K562 (cell line): ENCODE data around the gene CNPY2. TPM values are rescaled to one million over a fixed set of nuclear protein-coding genes. Genes with fewer than 3 reads are reported as not detected.

ENCODE experiments used
- CBX1 ChIP-seq: sonication (generic); IDR thresholded peaks from 2 replicates; pipeline ENCODE4 v1.6.1; 2016; ENCODE audit warnings: antibody characterized with exemption, low read depth, mild to moderate bottlenecking
- E2F3 ChIP-seq: fragments of 250-450 bp; sonication (Bioruptor Pico); IDR thresholded peaks from 2 replicates; pipeline ENCODE4 v1.4.0; 2020; ENCODE audit warnings: mild to moderate bottlenecking
- NFXL1 ChIP-seq: fragments of 450-650 bp; formaldehyde crosslinking; IDR thresholded peaks from 2 replicates; pipeline ENCODE4 v1.4.0; 2021; ENCODE audit warnings: mild to moderate bottlenecking
- POLR2G ChIP-seq: fragments of 200-400 bp; formaldehyde crosslinking; IDR thresholded peaks from 2 replicates; pipeline ENCODE4 v1.6.1; 2017; ENCODE audit warnings: low read depth, mild to moderate bottlenecking, antibody characterized with exemption, low read length, moderate library complexity
- RBM25 ChIP-seq: fragments of 200-400 bp; formaldehyde crosslinking; IDR thresholded peaks from 2 replicates; pipeline ENCODE4 v1.6.1; 2018; ENCODE audit warnings: low read length, low read depth, moderate library complexity; ENCODE audit not compliant: severe bottlenecking
- RBM34 ChIP-seq: fragments of 200-400 bp; formaldehyde crosslinking; IDR thresholded peaks from 2 replicates; pipeline ENCODE4 v1.6.1; 2018; ENCODE audit warnings: low read length, borderline replicate concordance; ENCODE audit not compliant: insufficient read depth
- SMARCA4 ChIP-seq: fragments of 450-650 bp; IDR thresholded peaks from 2 replicates; pipeline ENCODE4 v1.6.1; 2016
- STAT6 ChIP-seq: sonication (generic); formaldehyde crosslinking; IDR thresholded peaks from 2 replicates; pipeline ENCODE4 v1.8.1; 2023; ENCODE audit warnings: mild to moderate bottlenecking, missing genetic modification reagents
- ZFP1 ChIP-seq: fragments of 450-650 bp; formaldehyde crosslinking; IDR thresholded peaks from 2 replicates; pipeline ENCODE4 v1.4.0; 2020; ENCODE audit warnings: mild to moderate bottlenecking, mixed read lengths
- polyA plus RNA-seq, 8 experiments: library from polyadenylated mRNA; depleted of rRNA in 4 of 8; stranded (reverse) in 5 of 8; unstranded in 3 of 8; fragments of >200 nt; fragmentation: Nextera tagmentation in 2 of 8; fragmentation: Illumina TruSeq in 1 of 8; extraction: Ambion mirVana in 2 of 8; extraction: Trizol in 1 of 8; gene quantifications; 2 replicates each; pipeline versions ENCODE4 v1.2.1 to v1.2.3, GENCODE V29; 2011 to 2014; ENCODE audit warnings: inconsistent platforms in 1 of 8, missing spikeins in 1 of 8
- total RNA-seq, 7 experiments: library from RNA; depleted of rRNA in 6 of 7; stranded (reverse); fragments of >200 nt in 6 of 7; fragmentation: Illumina TruSeq in 2 of 7; extraction: Trizol in 2 of 7; gene quantifications; 2 replicates each; pipeline versions ENCODE4 v1.2.1 to v1.2.3, GENCODE V29; 2011 to 2021; ENCODE audit warnings: low replicate concordance in 1 of 7
- TF ChIP-seq, protein P1 (sequence below), 2 experiments: fragments of 450-650 bp; IDR thresholded peaks; 2 replicates each; pipeline ENCODE4 v1.6.1; 2016; ENCODE audit warnings: mild to moderate bottlenecking in 2 of 2, borderline replicate concordance in 1 of 2, low read depth in 1 of 2, moderate library complexity in 1 of 2
- TF ChIP-seq, protein P2 (sequence below): sonication (generic); formaldehyde crosslinking; IDR thresholded peaks from 2 replicates; pipeline ENCODE4 v1.8.0; 2022; ENCODE audit warnings: mild to moderate bottlenecking, missing genetic modification reagents
- TF ChIP-seq, protein P3 (sequence below): IDR thresholded peaks from 3 replicates; pipeline ENCODE4 v1.6.1; 2011; ENCODE audit warnings: borderline replicate concordance, mild to moderate bottlenecking, moderate library complexity; ENCODE audit not compliant: insufficient read length; ENCODE audit errors: extremely low read depth

Gene CNPY2
- total and polyA plus RNA-seq, 9 of the 15 experiments (the other 6 are each of a cell fraction or from before 2014, with no cell fraction given): 33.8 to 190 (median 138) TPM

GRCh38 chr12:56333197-56333678 is 17.4 kb upstream of the CNPY2 start (continued):
- TF ChIP-seq STAT6 (CRISPR knock-in tag) (no peak), SMARCA4 (peak; percentile 34; the same call in 1 of the 2 replicates), CBX1 (no peak), NFXL1 (CRISPR knock-in tag) (no peak), ZFP1 (CRISPR knock-in tag) (no peak), E2F3 (CRISPR knock-in tag) (no peak), RBM34 (no peak), RBM25 (no peak), POLR2G (no peak)
- TF ChIP-seq, protein P1, sequence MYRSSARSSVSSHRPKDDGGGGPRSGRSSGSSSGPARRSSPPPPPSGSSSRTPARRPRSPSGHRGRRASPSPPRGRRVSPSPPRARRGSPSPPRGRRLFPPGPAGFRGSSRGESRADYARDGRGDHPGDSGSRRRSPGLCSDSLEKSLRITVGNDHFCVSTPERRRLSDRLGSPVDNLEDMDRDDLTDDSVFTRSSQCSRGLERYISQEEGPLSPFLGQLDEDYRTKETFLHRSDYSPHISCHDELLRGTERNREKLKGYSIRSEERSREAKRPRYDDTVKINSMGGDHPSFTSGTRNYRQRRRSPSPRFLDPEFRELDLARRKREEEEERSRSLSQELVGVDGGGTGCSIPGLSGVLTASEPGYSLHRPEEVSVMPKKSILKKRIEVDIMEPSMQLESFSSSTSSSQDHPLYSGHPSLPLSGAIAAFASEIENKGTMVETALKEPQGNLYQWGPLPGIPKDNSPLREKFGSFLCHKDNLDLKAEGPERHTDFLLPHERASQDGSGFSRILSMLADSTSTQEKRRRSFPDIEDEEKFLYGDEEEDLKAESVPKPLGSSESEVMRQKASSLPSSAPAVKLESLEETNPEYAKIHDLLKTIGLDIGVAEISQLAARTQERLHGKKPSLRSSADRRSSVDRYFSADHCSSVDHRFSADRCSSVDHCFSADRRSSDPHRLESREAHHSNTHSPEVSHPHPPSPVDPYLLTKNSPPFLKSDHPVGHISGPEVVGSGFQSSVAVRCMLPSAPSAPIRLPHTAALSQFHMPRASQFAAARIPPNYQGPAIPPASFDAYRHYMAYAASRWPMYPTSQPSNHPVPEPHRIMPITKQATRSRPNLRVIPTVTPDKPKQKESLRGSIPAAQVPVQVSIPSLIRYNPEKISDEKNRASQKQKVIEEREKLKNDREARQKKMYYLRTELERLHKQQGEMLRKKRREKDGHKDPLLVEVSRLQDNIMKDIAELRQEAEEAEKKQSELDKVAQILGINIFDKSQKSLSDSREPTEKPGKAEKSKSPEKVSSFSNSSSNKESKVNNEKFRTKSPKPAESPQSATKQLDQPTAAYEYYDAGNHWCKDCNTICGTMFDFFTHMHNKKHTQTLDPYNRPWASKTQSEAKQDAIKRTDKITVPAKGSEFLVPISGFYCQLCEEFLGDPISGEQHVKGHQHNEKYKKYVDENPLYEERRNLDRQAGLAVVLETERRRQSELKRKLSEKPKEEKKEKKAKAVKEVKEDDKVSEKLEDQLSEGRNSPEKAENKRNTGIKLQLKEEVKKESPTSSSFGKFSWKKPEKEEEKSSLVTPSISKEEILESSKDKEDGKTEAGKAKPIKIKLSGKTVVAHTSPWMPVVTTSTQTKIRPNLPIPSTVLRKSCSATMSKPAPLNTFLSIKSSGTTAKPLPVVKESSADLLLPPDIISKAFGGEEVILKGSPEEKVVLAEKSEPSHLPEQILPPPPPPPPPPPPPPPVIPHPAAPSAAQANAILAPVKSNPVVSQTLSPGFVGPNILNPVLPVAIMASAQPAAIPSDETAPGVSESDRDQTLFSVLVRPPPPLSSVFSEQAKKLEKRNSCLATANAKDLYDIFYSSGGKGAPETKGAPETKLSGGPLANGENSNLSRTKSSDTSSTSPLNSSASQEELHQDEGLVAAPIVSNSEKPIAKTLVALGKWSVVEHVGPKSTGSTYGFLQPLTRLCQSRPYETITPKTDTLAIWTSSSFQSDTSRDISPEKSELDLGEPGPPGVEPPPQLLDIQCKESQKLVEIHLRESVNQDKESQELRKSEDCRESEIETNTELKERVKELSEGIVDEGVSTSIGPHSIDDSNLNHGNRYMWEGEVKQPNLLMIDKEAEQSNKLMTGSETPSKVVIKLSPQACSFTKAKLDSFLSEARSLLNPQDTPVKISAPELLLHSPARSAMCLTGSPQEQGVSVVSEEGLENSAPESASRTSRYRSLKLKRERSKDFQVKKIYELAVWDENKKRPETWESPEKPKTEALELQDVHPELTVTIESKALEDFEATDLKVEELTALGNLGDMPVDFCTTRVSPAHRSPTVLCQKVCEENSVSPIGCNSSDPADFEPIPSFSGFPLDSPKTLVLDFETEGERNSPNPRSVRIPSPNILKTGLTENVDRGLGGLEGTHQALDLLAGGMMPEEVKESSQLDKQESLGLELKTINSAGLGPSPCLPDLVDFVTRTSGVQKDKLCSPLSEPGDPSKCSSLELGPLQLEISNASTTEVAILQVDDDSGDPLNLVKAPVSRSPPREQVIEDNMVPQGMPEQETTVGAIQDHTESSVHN (IDR thresholded peaks at IDR 0.05; ENCODE audit: borderline replicate concordance in 1 of 2, low read depth in 1 of 2): no peak
- TF ChIP-seq, protein P2, sequence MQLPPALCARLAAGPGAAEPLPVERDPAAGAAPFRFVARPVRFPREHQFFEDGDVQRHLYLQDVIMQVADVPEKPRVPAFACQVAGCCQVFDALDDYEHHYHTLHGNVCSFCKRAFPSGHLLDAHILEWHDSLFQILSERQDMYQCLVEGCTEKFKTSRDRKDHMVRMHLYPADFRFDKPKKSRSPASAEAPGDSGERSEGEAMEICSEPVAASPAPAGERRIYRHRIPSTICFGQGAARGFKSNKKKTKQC: no peak
- TF ChIP-seq, protein P3, sequence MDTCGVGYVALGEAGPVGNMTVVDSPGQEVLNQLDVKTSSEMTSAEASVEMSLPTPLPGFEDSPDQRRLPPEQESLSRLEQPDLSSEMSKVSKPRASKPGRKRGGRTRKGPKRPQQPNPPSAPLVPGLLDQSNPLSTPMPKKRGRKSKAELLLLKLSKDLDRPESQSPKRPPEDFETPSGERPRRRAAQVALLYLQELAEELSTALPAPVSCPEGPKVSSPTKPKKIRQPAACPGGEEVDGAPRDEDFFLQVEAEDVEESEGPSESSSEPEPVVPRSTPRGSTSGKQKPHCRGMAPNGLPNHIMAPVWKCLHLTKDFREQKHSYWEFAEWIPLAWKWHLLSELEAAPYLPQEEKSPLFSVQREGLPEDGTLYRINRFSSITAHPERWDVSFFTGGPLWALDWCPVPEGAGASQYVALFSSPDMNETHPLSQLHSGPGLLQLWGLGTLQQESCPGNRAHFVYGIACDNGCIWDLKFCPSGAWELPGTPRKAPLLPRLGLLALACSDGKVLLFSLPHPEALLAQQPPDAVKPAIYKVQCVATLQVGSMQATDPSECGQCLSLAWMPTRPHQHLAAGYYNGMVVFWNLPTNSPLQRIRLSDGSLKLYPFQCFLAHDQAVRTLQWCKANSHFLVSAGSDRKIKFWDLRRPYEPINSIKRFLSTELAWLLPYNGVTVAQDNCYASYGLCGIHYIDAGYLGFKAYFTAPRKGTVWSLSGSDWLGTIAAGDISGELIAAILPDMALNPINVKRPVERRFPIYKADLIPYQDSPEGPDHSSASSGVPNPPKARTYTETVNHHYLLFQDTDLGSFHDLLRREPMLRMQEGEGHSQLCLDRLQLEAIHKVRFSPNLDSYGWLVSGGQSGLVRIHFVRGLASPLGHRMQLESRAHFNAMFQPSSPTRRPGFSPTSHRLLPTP: no peak
